Right lobe of liver (tissue), 4 donors: ENCODE measurements around the gene LGALS7.

Source experiments
- CTCF ChIP-seq, 4 donors: fragments of 200-600 bp in 3 of 4; fragments of 450-650 bp in 1 of 4; IDR thresholded peaks; one replicate each; pipeline versions ENCODE4 v1.5.1 to v1.8.0; 2016 to 2022; ENCODE audit warnings: antibody characterized with exemption in 4 of 4, mild to moderate bottlenecking in 2 of 4
- POLR2A ChIP-seq: fragments of 450-650 bp; IDR thresholded peaks from one replicate; pipeline ENCODE4 v1.6.1; 2017; ENCODE audit warnings: antibody characterized with exemption, mild to moderate bottlenecking
- donor health status: DM: no; HTN: no; CAD: no.
- donor health status: DM: no; HTN: no; CAD: no.
- donor health status: DM: no; HTN: yes; CAD: no.

DNA sequence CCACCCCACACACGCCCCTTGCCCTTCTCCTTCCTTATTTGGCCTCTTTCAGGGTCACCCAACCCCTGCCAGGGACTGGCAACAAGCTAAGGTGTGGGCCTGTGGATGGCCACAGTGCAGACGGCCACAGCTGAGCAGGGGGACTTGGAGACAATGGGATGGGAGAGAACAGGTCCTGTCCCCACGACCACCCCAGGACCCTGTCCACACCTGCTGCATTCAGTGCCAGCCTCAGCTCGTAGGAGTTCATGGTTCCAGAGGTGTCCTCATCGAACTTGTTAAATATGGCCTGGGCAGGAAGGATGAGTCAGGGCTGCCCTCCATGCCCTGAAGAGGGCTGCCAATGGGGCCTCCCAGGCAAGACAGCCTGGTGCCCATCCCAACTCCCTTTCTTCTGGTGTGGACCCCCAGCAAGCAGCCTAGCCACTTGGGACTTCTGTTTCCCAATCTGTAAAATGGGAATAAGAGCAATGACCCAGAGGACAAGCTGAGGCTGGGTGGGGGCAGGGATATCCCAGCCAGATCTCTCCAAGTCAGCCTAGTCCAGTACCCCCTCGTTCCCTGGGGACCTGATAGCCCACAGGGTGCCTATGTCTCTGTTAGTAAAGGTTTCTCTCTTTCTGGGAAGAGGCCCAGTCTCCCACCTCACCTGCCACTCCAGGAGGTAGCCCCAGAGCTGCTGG lies 39.7 kb downstream of the LGALS7 start:
- TF ChIP-seq CTCF (IDR thresholded peaks at IDR 0.05) (no peak), POLR2A (no peak)
